HG02642 (cell line): ENCODE data around the gene PFN3.

Experiments
- ATAC-seq: cut with Tn5 transposase; IDR thresholded peaks from one replicate; pipeline ENCODE4 v1.9.1; 2021; ENCODE audit warnings: mild to moderate bottlenecking; ENCODE audit not compliant: unreplicated experiment, poor library complexity

PFN3 gene

GRCh38 chr5:177350776-177351391 is 49.6 kb downstream of the PFN3 start:
- no peak for ATAC-seq
